GM18867 (cell line): ENCODE results near the gene TXNDC16.

Source experiments
- ATAC-seq: cut with Tn5 transposase; IDR thresholded peaks from one replicate; pipeline ENCODE4 v1.9.1; 2021; ENCODE audit warnings: mild to moderate bottlenecking, moderate library complexity; ENCODE audit not compliant: unreplicated experiment

The TXNDC16 gene

GRCh38 chr14:52395728-52396127, 156.6 kb downstream of the TXNDC16 start:
- no peak for ATAC-seq

DNA sequence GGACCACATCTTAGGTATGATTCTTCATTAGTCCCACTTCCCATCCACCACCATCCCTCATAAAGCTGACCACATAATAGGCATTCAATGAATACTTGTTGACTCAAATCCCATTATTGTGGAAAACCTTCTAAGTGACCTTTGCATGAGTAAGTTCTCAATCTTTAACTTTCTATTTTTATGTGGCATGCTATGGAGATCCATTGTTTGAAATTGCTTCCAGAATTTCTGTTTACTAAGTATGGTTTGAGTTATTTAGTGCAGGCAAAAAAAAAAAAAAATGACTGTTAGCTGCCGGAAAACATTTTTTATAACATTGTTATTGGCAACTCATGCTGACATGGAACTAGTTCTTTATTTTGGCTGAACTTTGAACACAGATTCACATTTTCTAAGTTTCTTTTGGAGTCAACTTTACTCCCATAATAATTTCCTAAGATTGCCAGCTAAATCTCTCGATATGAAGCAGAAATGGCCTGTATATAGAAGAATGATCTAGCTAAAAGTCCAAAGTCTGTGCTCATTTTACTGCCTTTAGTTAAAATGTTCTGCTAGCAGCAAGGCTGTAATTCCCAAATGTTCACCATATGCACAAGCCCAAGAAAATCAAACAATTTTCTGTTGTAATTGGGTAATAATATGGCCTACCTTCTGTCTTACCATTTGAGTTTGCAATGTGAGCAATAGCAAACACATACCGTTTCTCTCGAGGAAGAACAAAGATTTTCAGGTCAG, 160.3 kb downstream of the TXNDC16 start:
- ATAC-seq: no peak
